Neural crest cell (in vitro differentiated cells): ENCODE data around the gene AUTS2. TPM values are rescaled to one million over a fixed set of nuclear protein-coding genes. Genes with fewer than 3 reads are reported as not detected.

Source experiments
- DNase-seq: peaks from one replicate; pipeline ENCODE4 v3.0.0; 2021; ENCODE audit warnings: low read depth, mixed read lengths, low spot score
- H3K27ac Mint-ChIP-seq: one replicate; pipeline ENCODE4 v1.8.0; 2021; ENCODE audit warnings: mild to moderate bottlenecking, mixed read lengths; ENCODE audit not compliant: unreplicated experiment
- H3K27me3 Mint-ChIP-seq: 2 replicates; pipeline ENCODE4 v1.8.0; 2021; ENCODE audit warnings: low read depth, mild to moderate bottlenecking, mixed read lengths
- H3K36me3 Mint-ChIP-seq: 2 replicates; pipeline ENCODE4 v1.8.0; 2021; ENCODE audit warnings: low read depth, mild to moderate bottlenecking, mixed read lengths
- H3K4me1 Mint-ChIP-seq: 2 replicates; pipeline ENCODE4 v1.8.0; 2021; ENCODE audit warnings: mixed read lengths
- H3K4me3 Mint-ChIP-seq: one replicate; pipeline ENCODE4 v1.8.0; 2021; ENCODE audit warnings: mild to moderate bottlenecking, mixed read lengths
- H3K9me3 Mint-ChIP-seq: 2 replicates; pipeline ENCODE4 v1.8.0; 2021; ENCODE audit warnings: mixed read lengths
- total RNA-seq: library from RNA; stranded (reverse); gene quantifications from 2 replicates; pipeline ENCODE4 v1.2.1, GENCODE V29; 2021
- TF ChIP-seq, protein P1 (sequence below): fragments of 200-600 bp; sonication (generic); conservative IDR thresholded peaks from 2 replicates; pipeline ENCODE4 v1.5.0; 2021; ENCODE audit warnings: antibody characterized with exemption, mild to moderate bottlenecking

The AUTS2 gene
- total RNA-seq, 1 donor from 2014 or later: 152 TPM

GRCh38 chr7:70406950-70407209 is 808.6 kb downstream of the AUTS2 start:
- H3K9me3 Mint-ChIP-seq: no peaks in the 10 kb centered on the region
- no peaks in the 10 kb centered on the region for H3K27me3 Mint-ChIP-seq
- DNase-seq: no peak
- H3K4me3 Mint-ChIP-seq: no peak overlapping the region
- H3K36me3 Mint-ChIP-seq: no peaks in the 10 kb centered on the region
- peaks cover 24% of the 10 kb centered on the region for H3K4me1 Mint-ChIP-seq
- TF ChIP-seq, protein P1, sequence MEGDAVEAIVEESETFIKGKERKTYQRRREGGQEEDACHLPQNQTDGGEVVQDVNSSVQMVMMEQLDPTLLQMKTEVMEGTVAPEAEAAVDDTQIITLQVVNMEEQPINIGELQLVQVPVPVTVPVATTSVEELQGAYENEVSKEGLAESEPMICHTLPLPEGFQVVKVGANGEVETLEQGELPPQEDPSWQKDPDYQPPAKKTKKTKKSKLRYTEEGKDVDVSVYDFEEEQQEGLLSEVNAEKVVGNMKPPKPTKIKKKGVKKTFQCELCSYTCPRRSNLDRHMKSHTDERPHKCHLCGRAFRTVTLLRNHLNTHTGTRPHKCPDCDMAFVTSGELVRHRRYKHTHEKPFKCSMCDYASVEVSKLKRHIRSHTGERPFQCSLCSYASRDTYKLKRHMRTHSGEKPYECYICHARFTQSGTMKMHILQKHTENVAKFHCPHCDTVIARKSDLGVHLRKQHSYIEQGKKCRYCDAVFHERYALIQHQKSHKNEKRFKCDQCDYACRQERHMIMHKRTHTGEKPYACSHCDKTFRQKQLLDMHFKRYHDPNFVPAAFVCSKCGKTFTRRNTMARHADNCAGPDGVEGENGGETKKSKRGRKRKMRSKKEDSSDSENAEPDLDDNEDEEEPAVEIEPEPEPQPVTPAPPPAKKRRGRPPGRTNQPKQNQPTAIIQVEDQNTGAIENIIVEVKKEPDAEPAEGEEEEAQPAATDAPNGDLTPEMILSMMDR: no peak
- H3K27ac Mint-ChIP-seq: no peak overlapping the region

- no peak for DNase-seq
- H3K27ac Mint-ChIP-seq: no peak overlapping the region
- no peak overlapping the region for H3K4me3 Mint-ChIP-seq
- H3K36me3 Mint-ChIP-seq: no peaks in the 10 kb centered on the region
- no peaks in the 10 kb centered on the region for H3K9me3 Mint-ChIP-seq
- H3K4me1 Mint-ChIP-seq: peaks cover 18% of the 10 kb centered on the region
- H3K27me3 Mint-ChIP-seq: no peaks in the 10 kb centered on the region
- TF ChIP-seq, protein P1: no peak
These were observed 810.2 kb downstream of the AUTS2 start for GRCh38 chr7:70408477-70408876.

- Mint-ChIP-seq H3K27me3 (no peaks in the 10 kb centered on the region), H3K9me3 (no peaks in the 10 kb centered on the region), H3K36me3 (no peaks in the 10 kb centered on the region), H3K27ac (no peak overlapping the region), H3K4me3 (no peak overlapping the region), H3K4me1 (peaks cover 18% of the 10 kb centered on the region)
- DNase-seq: no peak
- TF ChIP-seq, protein P1: no peak
These were observed 810.6 kb downstream of the AUTS2 start for GRCh38 chr7:70408891-70409290.

DNA sequence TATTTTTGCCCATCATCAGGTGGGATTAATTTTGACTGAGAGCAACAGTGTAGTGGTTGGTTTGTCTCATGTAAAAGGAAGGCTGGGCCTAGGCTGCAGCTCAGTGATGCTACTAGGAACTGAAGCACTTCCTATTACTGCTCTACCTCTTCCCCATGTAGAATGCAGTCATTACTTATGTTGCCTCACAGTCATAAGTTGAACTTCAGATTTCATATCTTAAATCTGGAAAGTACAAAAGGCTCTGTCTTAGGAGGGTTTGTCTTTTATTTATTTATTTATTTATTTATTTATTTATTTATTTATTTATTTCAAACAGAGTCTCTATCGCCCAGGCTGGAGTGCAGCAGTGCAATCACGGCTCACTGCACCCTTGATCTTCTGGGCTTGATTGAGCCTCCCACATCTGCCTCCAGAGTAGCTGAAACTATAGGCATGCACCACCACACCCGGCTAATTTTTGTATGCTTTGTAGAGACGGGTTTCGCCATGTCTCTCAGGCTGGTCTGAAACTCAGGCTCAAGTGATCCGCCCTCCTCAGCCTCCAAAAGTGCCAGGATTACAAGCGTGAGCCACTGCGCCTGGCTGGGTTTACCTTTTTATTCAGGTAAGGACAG is 812.0 kb downstream of the AUTS2 start:
- Mint-ChIP-seq H3K4me1 (peaks cover 18% of the 10 kb centered on the region), H3K27ac (no peak overlapping the region), H3K9me3 (no peaks in the 10 kb centered on the region), H3K4me3 (no peak overlapping the region), H3K36me3 (no peaks in the 10 kb centered on the region), H3K27me3 (no peaks in the 10 kb centered on the region)
- TF ChIP-seq, protein P1: no peak
- no peak for DNase-seq

- peaks cover 20% of the 10 kb centered on the region for H3K4me1 Mint-ChIP-seq
- H3K4me3 Mint-ChIP-seq: no peak overlapping the region
- H3K27ac Mint-ChIP-seq: no peak overlapping the region
- H3K27me3 Mint-ChIP-seq: no peaks in the 10 kb centered on the region
- no peaks in the 10 kb centered on the region for H3K36me3 Mint-ChIP-seq
- TF ChIP-seq, protein P1: no peak
- H3K9me3 Mint-ChIP-seq: no peaks in the 10 kb centered on the region
- no peak for DNase-seq
These were observed 816.1 kb downstream of the AUTS2 start for GRCh38 chr7:70414368-70414767.
